ENCODE data around the gene GRAMD4. TPM values are rescaled to one million over a fixed set of nuclear protein-coding genes. Genes with fewer than 3 reads are reported as not detected.
A peak's percentile ranks its signal among the peaks of the same experiment; 100 is the strongest.

GRAMD4 gene
- total RNA-seq, 1 experiment from 2014 or later, result 19.8 TPM

DNA sequence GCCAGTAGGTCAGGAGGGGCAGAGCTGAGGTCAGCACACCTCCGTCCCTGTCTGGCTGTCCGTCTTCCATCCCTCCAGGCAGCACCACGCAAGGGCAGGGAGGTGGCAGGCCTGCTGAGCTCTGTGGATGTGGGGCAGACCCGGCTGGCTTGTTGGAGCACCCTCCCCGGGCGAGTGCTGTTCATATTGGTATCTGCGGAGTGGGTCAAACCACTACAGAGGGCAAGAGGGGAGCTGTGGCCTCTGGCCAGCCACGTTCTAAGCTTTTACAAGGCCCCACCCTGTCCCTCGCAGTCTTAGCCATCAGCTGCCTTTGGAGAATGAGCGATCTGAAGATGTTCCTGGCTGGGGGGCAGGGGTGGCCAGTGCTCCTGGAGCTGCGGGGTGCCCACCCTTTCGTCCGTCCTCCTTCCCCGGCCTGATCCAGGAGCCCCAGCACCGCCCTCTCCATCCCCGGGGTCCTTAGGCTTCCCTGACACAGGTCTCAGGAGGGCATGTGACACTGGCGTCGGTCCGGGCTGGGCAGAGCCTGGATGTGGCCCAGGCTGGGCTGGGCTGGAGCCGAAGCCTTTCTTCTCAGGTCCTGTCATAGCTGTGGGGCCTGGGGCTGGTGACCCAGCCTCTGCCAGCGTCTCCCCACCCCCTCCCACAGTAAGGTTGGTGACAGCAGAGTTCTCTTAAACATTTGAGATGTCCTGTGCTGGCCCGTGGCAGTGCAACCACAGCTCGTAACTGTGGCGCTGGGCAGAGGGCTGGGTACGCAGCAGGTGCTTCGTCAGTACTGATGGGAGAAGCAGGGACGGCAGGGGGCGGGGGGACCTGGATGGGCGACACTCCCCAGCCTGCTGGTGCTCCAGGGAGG is 31.7 kb upstream of the GRAMD4 start:
- Histone ChIP-seq H4K20me1 (ENCODE audit: control insufficient read depth, insufficient read depth, insufficient read length) (no peaks in the 10 kb centered on the region), H3K79me2 (ENCODE audit: insufficient read depth, low read length) (no peaks in the 10 kb centered on the region; the same call in 1 of the 2 replicates), H3K27me3 (ENCODE audit: insufficient read depth, low read length) (no peaks in the 10 kb centered on the region), H2AFZ (ENCODE audit: low read length) (no peak overlapping the region), H3K4me1 (ENCODE audit: insufficient read depth, low read length) (no peaks in the 10 kb centered on the region; the same call in 1 of the 2 replicates), H3T11ph (ENCODE audit: low read length) (no peak overlapping the region), H4K91ac (ENCODE audit: insufficient read length, low read depth, low read length) (no peak overlapping the region), H3K18ac (ENCODE audit: insufficient read length, low read depth, low read length) (no peak overlapping the region), H2BK12ac (ENCODE audit: insufficient read length, low read depth, low read length) (no peak overlapping the region), H2BK20ac (ENCODE audit: low read depth, low read length, poor library complexity, severe bottlenecking) (no peak overlapping the region), H3K23me2 (ENCODE audit: insufficient read length, low read depth, low read length, poor library complexity, severe bottlenecking) (no peaks in the 10 kb centered on the region), H3K9ac (ENCODE audit: extremely low read depth, insufficient read length, low read length) (no peak overlapping the region), H3K4ac (ENCODE audit: low read depth, low read length) (no peak overlapping the region), H2AK5ac (ENCODE audit: insufficient read length, low read length) (no peak overlapping the region), H2BK120ac (ENCODE audit: low read depth, low read length, poor library complexity, severe bottlenecking) (no peak overlapping the region), H3K79me1 (ENCODE audit: insufficient read depth, low read depth, low read length, poor library complexity, severe bottlenecking) (no peaks in the 10 kb centered on the region), H3K14ac (ENCODE audit: insufficient read depth, low read length) (no peak overlapping the region), H2BK5ac (ENCODE audit: insufficient read length, low read length) (no peak overlapping the region), H3K4me2 (ENCODE audit: insufficient read depth, insufficient read length, low read length) (no peak overlapping the region), H4K5ac (ENCODE audit: insufficient read length, low read depth, low read length) (no peak overlapping the region), H3K56ac (ENCODE audit: insufficient read length, low read depth, low read length) (no peak overlapping the region), H2BK15ac (ENCODE audit: low read depth, low read length) (no peak overlapping the region), H4K8ac (replicated peaks; ENCODE audit: insufficient read length, low read depth, low read length) (no peak overlapping the region), H3K27ac (ENCODE audit: insufficient read length, low read depth, low read length) (no peak overlapping the region), H3K9me3 (ENCODE audit: control insufficient read depth, low read depth, low read length) (no peaks in the 10 kb centered on the region), H3K23ac (ENCODE audit: insufficient read length, low read depth, low read length) (no peak overlapping the region)
- H3K4me1 Mint-ChIP-seq, result peaks cover 29 to 56% of the 10 kb centered on the region in 2 experiments
- H3K27me3 Mint-ChIP-seq (ENCODE audit: low read depth), result peaks cover 7% of the 10 kb centered on the region
- no peaks in the 10 kb centered on the region for H3K9me3 Mint-ChIP-seq
- WGBS (ENCODE audit: extremely low coverage, insufficient read length, low lambda C conversion rate), result no CpG with 5 or more reads among the region's 29 CpGs
- H3K27ac Mint-ChIP-seq, result peak overlapping the region in 1 of 3 experiments; percentile 76; a peak in 2 of 7 replicates
- H3K4me3 Mint-ChIP-seq, result no peak overlapping the region
- TF ChIP-seq, protein P1, sequence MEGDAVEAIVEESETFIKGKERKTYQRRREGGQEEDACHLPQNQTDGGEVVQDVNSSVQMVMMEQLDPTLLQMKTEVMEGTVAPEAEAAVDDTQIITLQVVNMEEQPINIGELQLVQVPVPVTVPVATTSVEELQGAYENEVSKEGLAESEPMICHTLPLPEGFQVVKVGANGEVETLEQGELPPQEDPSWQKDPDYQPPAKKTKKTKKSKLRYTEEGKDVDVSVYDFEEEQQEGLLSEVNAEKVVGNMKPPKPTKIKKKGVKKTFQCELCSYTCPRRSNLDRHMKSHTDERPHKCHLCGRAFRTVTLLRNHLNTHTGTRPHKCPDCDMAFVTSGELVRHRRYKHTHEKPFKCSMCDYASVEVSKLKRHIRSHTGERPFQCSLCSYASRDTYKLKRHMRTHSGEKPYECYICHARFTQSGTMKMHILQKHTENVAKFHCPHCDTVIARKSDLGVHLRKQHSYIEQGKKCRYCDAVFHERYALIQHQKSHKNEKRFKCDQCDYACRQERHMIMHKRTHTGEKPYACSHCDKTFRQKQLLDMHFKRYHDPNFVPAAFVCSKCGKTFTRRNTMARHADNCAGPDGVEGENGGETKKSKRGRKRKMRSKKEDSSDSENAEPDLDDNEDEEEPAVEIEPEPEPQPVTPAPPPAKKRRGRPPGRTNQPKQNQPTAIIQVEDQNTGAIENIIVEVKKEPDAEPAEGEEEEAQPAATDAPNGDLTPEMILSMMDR (conservative IDR thresholded peaks at IDR 0.05), result no peak
- DNase-seq, result peak; percentile 29
- no peaks in the 10 kb centered on the region for H3K36me3 Mint-ChIP-seq (ENCODE audit: insufficient read depth in 1 of 3, low read depth in 3 of 3)

Data from H9 (cell line).